HG03045 (cell line): ENCODE data around the gene FCRLB.
"Not testable (repeated sequence)": the region's sequence is repeated elsewhere in the genome, so short reads cannot be mapped to it uniquely, and the experiment has no call there.

Experiments used
- ATAC-seq: cut with Tn5 transposase; IDR thresholded peaks from one replicate; pipeline ENCODE4 v1.9.1; 2021; ENCODE audit warnings: mild to moderate bottlenecking, moderate library complexity; ENCODE audit not compliant: unreplicated experiment

FCRLB gene, protein sequence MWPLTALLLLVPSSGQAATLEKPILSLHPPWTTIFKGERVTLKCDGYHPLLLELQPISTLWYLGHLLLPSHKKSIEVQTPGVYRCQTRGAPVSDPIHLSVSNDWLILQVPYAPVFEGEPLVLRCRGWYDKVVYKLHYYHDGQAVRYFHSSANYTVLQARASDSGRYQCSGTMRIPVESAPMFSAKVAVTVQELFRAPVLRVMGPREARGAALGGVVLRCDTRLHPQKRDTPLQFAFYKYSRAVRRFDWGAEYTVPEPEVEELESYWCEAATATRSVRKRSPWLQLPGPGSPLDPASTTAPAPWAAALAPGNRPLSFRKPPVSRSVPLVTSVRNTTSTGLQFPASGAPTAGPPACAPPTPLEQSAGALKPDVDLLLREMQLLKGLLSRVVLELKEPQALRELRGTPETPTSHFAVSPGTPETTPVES

DNA sequence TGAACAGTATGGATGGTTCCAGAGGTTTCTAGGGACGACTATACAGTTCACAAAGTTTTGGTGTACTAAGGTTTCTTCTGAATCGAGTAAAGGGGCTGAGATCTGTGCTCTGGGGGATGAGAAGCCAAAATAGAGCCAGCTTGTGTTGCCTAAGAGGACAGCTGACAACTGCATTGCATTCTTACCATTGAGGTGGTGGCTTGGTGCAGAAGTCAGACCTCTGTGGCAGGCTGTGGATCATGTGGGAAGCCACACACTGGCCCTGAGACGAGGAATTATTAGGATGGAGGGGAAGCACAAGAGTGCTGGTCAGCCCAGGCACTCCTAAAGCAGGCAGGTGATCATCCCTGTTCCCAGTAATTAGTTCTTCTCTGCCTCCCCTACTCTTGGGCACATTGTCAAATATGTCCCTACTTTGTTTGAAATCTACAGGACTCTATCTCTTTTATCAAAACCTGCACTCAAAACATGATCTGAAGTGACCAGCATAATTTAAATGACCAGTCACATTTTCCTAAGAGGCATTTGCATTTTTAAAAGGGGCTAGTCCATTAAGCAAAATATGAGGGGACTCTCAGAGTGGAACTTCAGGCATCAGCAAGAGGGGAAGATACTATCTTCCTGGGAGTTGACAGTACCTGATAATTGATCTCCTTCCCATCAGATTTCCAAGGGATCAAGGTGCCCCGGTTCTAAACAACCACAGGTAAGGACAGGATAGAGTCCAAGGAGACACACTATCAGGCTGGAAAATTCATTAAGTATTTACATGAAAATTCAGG, at the start of gene FCRLB:
TSS of gene FCRLB (plus strand) at position 589 of the 782 bp plus-strand sequence. CDS start 1,129 bp downstream, outside the sequence.
- ATAC-seq, result no peak

DNA sequence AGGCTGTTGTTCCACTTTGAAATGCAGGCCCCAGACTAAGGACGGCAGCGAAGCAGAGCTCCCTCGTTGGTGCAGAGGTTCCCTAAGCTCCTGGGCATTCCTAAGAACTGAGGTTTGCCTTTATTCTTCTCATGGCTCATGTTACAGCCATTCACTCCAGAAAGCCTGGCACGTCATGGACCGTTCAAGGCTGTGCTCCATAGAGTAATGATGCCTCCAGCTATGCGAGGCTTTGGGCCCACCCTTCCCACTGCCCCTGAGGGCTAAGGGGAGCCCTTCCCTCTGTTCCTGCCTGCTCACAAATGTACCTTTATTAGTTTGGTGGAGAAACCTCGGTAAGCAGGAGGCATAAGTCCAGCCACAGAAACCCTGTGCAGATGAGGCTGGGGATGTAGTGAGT, 47.9 kb upstream of the FCRLB start:
- not testable (repeated sequence) for ATAC-seq

DNA sequence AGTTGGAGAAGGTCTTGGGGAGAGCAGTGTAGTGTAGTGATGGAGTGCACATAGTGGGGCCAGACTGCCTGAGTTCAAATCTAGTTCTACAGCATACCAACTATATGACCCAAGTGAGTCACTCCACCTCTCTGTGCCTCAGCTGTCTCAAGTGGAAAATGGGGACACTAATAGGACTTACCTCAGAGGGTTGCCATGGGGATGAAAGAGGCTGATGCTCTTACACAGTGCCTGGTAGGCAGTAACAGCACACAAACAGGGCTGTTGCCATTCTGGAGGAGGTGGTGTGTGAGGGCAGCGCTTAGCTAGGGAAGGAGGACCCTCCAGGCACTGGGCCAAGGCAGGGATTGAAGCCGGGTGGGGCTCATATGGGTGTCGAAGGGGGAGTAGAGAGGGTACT, 46.9 kb upstream of the FCRLB start:
- ATAC-seq, result not testable (repeated sequence)

DNA sequence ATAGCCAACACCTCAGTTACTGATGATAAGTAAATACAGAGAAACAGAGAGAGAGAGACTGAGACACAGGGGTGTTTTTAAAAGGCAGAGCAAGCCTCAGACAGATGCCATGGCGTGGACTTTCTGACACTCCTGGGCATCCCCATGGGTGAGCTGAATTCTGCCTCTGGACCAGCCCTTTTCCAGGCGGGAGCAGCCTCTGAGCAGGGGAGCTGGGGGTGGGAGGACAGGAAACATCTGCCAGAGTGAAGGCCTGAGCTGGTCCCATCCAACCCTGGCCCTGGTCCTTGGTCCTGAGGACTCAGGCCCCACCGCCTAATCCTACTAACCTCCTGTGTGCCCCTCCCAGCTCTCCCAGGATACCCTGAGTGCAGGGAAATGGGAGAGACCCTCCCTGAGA, 46.4 kb upstream of the FCRLB start:
- ATAC-seq, result not testable (repeated sequence)

DNA sequence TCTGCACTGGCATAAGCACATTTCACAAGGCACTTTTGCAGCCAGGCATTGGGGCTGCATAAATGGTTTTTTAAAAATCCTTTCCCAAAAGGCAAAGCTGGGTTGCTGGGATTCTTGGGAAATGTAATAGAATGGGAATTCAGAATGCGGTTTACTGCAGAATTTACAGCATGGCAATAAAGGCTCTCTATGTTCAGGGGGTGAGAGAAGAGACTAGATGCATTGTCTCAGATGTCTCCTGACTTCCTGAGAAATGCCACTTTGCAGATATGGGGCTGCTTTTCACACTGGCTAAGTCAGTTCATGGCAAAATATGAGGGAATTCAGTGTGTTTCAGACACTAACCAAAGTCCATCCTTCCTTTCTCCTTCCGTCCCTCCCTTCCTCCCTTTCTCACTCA, 44.9 kb upstream of the FCRLB start:
- ATAC-seq, result no peak

DNA sequence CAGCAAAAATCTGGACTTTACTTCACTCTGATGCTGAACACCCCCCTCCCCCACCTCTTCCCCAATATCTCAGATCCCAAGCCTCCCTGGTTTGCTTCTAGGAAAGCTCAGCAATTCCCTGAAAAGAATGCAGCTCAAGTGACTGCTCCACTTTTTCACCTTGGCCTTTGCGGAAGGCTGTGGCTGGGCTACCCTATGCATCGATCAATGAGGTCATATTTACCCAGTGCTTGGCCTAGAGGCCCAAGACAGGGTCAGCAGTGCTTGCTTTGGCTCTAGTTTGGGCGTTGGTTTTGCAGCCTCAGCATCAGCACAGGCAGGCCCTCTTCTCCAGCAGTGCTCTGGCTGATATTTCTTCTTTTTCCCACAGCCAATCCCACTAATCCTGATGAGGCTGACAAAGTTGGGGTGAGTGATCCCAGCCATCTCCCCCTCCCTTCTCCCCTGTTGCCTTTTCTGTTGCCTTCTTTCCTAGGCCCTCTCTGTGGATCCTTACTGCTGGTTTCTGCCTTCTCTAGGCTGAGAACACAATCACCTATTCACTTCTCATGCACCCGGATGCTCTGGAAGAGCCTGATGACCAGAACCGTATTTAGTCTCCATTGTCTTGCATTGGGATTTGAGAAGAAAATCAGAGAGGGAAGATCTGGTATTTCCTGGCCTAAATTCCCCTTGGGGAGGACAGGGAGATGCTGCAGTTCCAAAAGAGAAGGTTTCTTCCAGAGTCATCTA, 44.2 kb upstream of the FCRLB start:
- ATAC-seq, result no peak

DNA sequence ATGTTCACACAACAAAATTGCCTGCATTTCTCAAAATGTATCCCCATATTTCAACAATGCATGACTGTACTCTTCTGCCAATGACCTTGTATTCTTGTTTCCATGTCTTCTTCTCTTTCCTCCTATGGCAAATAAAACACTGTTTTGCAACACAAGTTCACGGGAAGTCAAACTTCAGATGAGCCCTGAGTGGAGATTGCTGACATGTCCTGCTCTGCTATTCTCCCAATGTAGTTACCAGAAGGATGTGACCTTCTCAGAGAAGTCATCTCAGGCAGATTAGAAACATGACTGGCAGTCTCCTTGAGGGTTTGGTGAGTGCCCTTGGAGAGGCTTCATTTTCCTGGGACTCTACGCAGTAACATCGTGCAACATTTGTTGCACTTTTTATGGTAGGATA, 42.8 kb upstream of the FCRLB start:
- ATAC-seq, result no peak

DNA sequence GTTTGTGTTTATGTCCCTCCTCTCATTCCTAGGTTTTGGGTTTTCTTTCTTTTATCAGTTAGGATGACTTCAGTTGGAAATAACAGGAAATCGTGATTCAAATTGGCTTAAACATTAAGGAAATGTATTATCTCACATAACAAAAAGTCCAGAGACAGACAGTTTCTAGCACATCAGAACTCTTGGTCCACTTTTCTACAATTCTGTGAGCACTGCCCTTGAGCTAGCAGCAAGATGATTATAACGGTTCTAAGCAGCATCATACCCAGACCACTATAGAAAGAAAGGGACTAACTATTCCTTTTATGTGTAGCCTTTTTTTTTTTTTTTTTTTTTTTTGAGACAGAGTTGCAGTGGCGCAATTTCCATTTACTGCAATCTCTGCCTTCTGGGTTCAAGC, 39.5 kb upstream of the FCRLB start:
- no peak for ATAC-seq

DNA sequence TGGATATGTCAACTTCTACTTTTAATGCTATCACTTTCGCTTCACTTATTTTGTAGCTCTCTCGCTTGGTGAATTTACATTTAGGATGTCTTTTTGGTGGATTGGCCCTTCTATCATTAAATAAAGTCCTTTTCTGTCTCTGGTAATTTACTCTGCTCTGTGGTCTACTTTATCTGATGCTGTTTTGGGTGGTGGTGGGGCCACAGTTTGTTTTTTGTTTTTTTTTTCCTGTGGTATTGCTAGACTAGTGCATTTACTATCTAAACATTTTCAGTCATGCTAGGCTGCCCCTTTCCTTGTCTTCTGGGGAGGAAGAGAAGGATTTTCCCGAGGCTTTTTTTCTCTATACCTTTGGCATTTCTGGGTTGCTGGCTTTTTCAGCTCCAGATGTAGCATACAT, 32.4 kb upstream of the FCRLB start:
- no peak for ATAC-seq

DNA sequence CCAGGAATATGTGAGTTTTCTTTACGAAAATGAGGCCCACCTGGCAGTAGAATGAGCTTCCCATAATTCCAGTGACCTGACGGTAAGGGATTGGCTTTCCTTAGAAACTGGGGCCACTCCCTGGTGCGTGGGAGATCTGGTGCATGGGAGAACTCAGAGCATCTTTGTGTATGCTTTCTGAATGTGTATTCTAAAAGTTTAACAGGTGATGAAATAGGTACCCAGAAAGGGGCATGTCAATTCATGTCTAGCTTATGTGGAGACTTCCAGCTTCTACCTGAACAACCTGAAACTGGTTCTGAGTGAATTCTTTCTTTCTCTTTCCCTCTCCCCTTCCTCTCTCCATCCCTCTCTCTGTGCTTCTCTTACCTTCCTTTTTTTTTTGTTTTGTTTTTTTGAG, 29.5 kb upstream of the FCRLB start:
- ATAC-seq, result no peak

DNA sequence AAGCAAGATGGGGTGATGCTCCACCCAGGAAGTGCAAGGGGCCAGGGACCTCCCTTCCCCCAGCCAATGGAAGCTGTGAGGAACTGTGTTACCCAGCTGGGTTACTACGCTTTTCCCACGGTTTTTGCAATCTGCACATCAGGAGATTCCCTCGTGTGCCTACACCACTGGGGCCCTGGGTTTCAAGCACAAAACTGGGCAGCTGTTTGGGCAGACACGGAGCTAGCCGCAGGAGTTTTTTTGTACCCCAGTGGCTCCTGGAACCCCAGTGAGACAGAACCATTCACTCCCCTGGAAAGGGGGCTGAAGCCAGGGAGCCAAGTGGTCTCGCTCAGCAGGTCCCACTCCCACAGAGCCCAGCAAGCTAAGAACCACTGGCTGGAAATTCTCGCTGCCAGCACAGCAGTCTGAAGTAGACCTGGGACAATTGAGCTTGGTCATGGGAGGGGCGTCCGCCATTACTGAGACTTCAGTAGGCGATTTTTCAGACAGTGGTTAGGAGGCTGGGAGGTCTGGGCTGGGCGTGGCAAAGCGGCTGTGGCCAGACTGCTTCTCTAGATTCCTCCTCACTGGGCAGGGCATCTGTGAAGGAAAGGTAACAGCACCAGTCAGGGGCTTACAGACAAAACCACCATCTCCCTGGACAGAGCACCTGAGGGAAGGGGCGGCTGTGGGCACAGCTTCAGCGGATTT, 28.2 kb upstream of the FCRLB start:
- not testable (repeated sequence) for ATAC-seq

DNA sequence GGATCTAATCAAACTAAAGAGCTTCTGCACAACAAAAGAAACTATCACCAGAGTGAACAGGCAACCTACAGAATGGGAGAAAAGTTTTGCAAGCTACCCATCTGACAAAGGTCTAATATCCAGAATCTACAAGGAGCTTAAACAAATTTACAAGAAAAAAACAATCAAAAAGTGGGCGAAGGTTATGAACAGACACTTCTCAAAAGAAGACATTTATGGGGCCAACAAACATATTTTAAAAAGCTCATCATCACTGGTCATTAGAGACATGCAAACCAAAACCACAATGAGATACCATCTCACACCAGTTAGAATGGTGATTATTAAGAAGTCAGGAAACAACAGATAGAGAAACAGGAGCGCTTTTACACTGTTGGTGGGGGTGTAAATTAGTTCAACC, 23.0 kb upstream of the FCRLB start:
- ATAC-seq, result not testable (repeated sequence)

DNA sequence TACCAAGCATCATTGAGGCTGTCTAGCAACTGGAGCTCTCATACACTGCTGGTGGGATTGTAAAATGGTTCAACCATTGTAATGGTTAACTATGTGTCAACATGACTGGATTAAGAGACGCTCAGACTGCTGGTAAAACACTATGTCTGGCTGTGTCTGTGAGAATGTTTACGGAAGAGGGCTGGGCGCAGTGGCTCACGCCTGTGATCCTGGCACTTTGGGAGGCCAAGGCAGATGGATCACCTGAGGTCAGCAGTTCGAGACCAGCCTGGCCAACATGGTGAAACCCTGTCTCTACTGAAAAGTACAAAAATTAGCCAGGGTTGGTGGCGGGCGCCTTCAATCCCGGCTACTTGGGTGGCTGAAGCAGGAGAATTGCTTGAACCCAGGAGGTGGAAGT, 19.1 kb upstream of the FCRLB start:
- ATAC-seq, result no peak

DNA sequence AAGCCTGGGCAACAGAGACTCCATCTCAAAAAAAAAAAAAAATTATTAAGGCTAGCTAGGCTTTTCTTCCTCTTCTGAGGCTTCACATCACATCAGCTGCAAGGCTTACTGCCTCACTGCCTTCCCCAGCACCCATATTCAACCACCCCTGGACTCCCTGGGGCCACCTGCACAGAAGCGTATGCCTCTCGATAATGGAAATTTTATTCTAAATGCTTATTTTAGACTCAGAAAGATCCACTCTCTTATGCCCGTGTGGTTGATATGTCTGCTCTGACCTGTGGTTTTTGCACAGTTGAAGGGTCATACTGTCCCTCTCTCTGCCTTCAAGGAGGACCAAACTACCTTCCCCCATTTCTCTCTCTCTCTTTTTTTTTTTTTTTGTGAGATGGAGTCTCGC, 15.8 kb upstream of the FCRLB start:
- ATAC-seq, result no peak

DNA sequence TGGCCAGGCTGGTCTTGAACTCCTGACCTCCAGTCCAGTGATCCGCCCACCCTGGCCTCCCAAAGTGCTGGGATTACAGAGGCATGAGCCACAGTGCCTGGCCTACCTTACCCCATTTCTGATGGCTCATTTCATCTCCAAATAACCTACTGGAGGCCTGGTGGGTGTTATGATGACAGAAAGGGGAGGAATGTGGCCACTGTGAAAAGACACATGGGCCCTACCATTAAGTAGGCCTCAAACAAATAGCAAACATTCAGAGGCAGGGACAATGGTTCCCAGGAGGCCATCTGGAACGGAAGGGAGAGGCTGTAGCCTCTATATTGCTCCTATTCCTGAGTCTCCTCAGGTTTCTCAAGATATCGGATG, 15.2 kb upstream of the FCRLB start:
- no peak for ATAC-seq

DNA sequence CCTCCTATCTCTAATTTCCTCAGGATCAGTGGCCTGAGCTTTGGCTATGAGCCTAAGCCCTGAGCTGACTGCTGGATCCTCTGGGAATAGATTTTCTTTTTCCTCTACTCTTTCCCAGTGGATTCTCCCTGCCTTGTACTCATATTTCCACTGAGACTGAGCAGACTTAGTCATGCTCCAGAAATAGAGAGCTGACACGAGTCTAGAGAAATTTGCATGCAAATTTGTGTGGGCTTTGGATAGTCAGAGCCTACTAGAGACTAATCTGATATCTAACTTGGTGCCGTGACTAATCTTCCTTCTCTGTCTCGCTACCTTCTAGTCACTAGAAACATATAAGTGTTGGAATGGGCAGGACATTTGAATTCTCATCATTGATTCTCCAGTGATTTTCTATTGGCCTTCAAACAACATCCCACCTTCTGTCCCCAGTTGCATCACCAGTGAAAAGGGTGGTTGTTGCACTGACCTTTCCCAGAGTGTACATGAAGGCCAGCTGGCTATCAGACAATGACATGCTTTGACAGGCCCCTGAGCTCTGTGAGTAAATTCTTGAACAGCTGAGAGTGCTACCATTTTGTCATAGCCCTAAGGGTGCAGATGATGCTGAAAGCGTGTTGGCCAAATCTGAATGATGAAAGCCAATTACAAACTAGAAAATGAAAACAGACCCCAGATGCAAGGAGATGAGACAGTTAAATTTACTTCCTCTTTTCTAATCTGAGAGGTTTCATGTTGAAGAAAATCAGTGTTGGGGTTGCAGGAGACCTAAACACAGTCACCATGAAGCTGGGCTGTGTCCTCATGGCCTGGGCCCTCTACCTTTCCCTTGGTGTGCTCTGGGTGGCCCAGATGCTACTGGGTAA, 14.6 kb upstream of the FCRLB start, which contains the start of gene FCRLA:
TSS of gene FCRLA (plus strand) at position 748 of the 866 bp plus-strand sequence. CDS start at position 784, 36 bp downstream.
- ATAC-seq, result peak; percentile 66

DNA sequence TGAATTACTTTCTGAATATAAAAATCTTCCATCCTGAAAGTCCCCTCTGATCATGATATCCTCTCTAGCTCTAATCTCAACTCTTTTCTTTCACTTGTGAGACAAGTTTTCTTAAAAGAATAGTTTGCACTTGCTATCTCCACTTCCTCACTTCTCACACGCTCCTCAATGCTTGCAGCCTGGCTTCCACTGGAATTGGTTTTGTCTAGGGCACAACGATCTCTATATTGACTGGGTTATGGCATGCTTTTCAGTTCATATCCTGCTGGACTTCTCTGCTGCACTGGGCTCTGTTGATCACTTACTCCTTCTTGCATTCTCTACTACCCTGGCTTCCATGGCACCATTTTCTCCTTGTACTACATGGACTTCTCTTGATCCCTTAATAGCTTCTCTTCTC, 13.8 kb upstream of the FCRLB start:
- ATAC-seq, result no peak

DNA sequence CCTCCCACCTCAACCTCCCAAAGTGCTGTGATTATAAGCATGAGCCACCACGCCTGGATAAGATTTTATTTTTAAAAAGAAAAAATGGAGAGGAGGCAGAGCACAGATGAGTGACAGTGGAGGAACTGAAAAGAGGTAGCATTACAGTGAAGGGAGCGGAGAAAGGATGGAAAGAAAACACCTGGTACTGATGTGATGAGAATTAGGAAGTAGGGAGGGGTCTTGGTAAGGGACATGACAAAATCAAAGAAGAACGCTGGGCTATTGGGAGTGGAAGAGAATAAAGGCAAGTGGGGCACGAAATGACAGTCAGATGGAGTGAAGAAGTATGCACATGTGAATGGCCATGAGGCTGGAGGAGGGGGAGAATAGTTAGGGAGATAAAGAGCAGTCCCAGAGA, 12.0 kb upstream of the FCRLB start:
- no peak for ATAC-seq

DNA sequence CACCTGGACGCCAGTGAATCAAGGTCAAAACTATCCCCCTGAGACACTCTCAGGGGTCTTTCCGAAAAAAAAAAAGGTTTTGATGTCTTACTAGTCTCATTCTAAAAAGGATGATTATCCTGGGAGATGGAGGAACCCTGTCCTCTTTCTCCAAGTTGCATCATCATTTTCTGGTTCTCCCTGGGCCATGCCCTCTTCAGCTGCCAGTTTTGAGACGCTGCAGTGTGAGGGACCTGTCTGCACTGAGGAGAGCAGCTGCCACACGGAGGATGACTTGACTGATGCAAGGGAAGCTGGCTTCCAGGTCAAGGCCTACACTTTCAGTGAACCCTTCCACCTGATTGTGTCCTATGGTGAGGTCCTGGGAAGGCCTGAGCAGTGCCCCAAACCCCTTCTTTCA, 10.8 kb upstream of the FCRLB start:
- ATAC-seq, result no peak
